Panc1 (cell line): ENCODE data around the gene TNRC6C. TPM values are rescaled to one million over a fixed set of nuclear protein-coding genes. Genes with fewer than 3 reads are reported as not detected.

Experiments used
- ATAC-seq: fragments of 200-7000 bp; cut with Tn5 transposase; 2 replicates; pipeline ENCODE4 v1.9.1; 2020; ENCODE audit warnings: mild to moderate bottlenecking, moderate library complexity
- BruUV-seq: library from RNA; stranded (reverse); fragments of 400-500 nt; replicated peaks from 2 replicates; lab custom pipeline; 2021; lab: Mats Ljungman, UMichigan
- CTCF ChIA-PET: fragments of 300-600 bp; sonication (Branson Sonifier 250); formaldehyde crosslinking; loops from one replicate; lab custom pipeline; 2022; ENCODE audit warnings: antibody characterized with exemption; lab: Charles Lee
- POLR2A ChIA-PET: fragments of 300-600 bp; sonication (Branson Sonifier 250); formaldehyde crosslinking; loops from one replicate; lab custom pipeline; 2022; ENCODE audit warnings: antibody characterized with exemption; lab: Charles Lee
- DNase-seq: peaks from one replicate; pipeline ENCODE4 v3.0.0-alpha.2; 2010; ENCODE audit warnings: low read depth, low spot score
- H3K27ac ChIP-seq: 2 replicates; pipeline ENCODE4 v1.5.1; 2011; ENCODE audit warnings: mild to moderate bottlenecking, low read length, inconsistent platforms
- H3K27me3 ChIP-seq: fragments of 200-500 bp; sonication (Bioruptor generic); 2 replicates; pipeline ENCODE4 v1.6.0; 2014; ENCODE audit warnings: low read length, inconsistent platforms; ENCODE audit not compliant: control insufficient read depth, insufficient read depth
- H3K36me3 ChIP-seq: fragments of 200-500 bp; sonication (Bioruptor generic); 2 replicates; pipeline ENCODE4 v1.5.1; 2014; ENCODE audit warnings: inconsistent platforms, mild to moderate bottlenecking, low read length, moderate library complexity; ENCODE audit not compliant: control insufficient read depth, insufficient read depth
- H3K4me1 ChIP-seq: 2 replicates; pipeline ENCODE4 v1.5.1; 2011; ENCODE audit warnings: inconsistent platforms, mild to moderate bottlenecking, low read length, moderate library complexity; ENCODE audit not compliant: control insufficient read depth, insufficient read depth
- H3K4me3 ChIP-seq, 2 experiments: 2 replicates each; pipeline ENCODE4 v1.5.1; 2011 to 2012; ENCODE audit warnings: low read depth in 2 of 2, low read length in 2 of 2, mild to moderate bottlenecking in 2 of 2, inconsistent platforms in 1 of 2, moderate library complexity in 1 of 2
- H3K9me3 ChIP-seq: fragments of 200-500 bp; sonication (Bioruptor generic); 2 replicates; pipeline ENCODE4 v1.5.1; 2014; ENCODE audit warnings: low read depth, mild to moderate bottlenecking, inconsistent platforms, low read length, moderate library complexity; ENCODE audit not compliant: control insufficient read depth, insufficient read depth
- CTCF ChIP-seq: fragments of 450-650 bp; IDR thresholded peaks from 2 replicates; pipeline ENCODE4 v1.5.1; 2017; ENCODE audit warnings: mild to moderate bottlenecking
- POLR2AphosphoS5 ChIP-seq: IDR thresholded peaks from 2 replicates; pipeline ENCODE4 v1.6.1; 2012; ENCODE audit warnings: mild to moderate bottlenecking, low read depth, low read length, moderate library complexity
- REST ChIP-seq, 2 experiments: IDR thresholded peaks; 2 replicates each; pipeline ENCODE4 v1.6.1; 2011 to 2012; ENCODE audit warnings: low read depth in 2 of 2, control low read depth in 1 of 2, low read length in 1 of 2, mild to moderate bottlenecking in 1 of 2, moderate library complexity in 1 of 2; ENCODE audit not compliant: insufficient read depth in 1 of 2
- SIN3A ChIP-seq: IDR thresholded peaks from 2 replicates; pipeline ENCODE4 v1.6.1; 2012; ENCODE audit warnings: low read depth, mild to moderate bottlenecking, low read length, moderate library complexity, borderline replicate concordance; ENCODE audit not compliant: insufficient read depth
- TCF7L2 ChIP-seq: IDR thresholded peaks from 2 replicates; pipeline ENCODE4 v1.6.1; 2011; ENCODE audit warnings: mild to moderate bottlenecking, low read depth, low read length, inconsistent platforms
- in situ Hi-C: cut with HindIII; loops from 2 replicates; pipeline ENCODE4 v1.10.0; 2016; ENCODE audit warnings: low sequenced_read_pairs, low pct_unique_long_range_greater_than_20kb
- intact Hi-C: fragments of 100-400 bp; cut with micrococcal nuclease; formaldehyde crosslinking; loops from one replicate; pipeline ENCODE4 v1.10.0; 2022; ENCODE audit not compliant: unreplicated experiment
- total RNA-seq: library from RNA; stranded (reverse); gene quantifications from one replicate; pipeline ENCODE4 v1.2.1, GENCODE V29; 2021; ENCODE audit not compliant: unreplicated experiment

The TNRC6C gene
- total RNA-seq, 1 experiment from 2014 or later: 10.1 TPM

GRCh38 chr17:77936881-77937280, 21.6 kb upstream of the TNRC6C start:
- in situ Hi-C loops (no loop called here), intact Hi-C loops (no loop called here)
- DNase-seq (no peak), ATAC-seq (no peak)
- H3K27ac ChIP-seq: no peak overlapping the region
- CTCF ChIA-PET: no interaction called here
- H3K9me3 ChIP-seq: no peaks in the 10 kb centered on the region
- H3K36me3 ChIP-seq: no peaks in the 10 kb centered on the region
- no TSS peak for BruUV-seq
- POLR2A ChIA-PET: no interaction called here
- H3K4me3 ChIP-seq: no peak overlapping the region
- TF ChIP-seq TCF7L2 (no peak), SIN3A (no peak), POLR2AphosphoS5 (no peak), CTCF (no peak), REST (IDR thresholded peaks at IDR 0.05; ENCODE audit: insufficient read depth in 1 of 2, low read depth in 2 of 2, low read length in 1 of 2) (no peak)
- peaks cover 15% of the 10 kb centered on the region for H3K27me3 ChIP-seq
- no peaks in the 10 kb centered on the region for H3K4me1 ChIP-seq

- ChIA-PET POLR2A (interaction anchor here (0.6 kb wide), 1 partner anchor 17 kb away, joined by 5 read pairs; the partner anchor contains the start of gene TNRC6C), CTCF (interaction anchor here (0.7 kb wide), 1 partner anchor 1107 kb away, joined by 3 read pairs; no protein-coding TSS in a partner anchor)
- DNase-seq (no peak), ATAC-seq (no peak)
- TF ChIP-seq REST (IDR thresholded peaks at IDR 0.05; ENCODE audit: insufficient read depth in 1 of 2, low read depth in 2 of 2, low read length in 1 of 2) (no peak), CTCF (no peak), SIN3A (no peak), TCF7L2 (no peak), POLR2AphosphoS5 (no peak)
- no peaks in the 10 kb centered on the region for H3K4me1 ChIP-seq
- no peak overlapping the region for H3K4me3 ChIP-seq
- no peaks in the 10 kb centered on the region for H3K36me3 ChIP-seq
- no peaks in the 10 kb centered on the region for H3K9me3 ChIP-seq
- no TSS peak for BruUV-seq
- H3K27ac ChIP-seq: no peak overlapping the region
- H3K27me3 ChIP-seq: peaks cover 9% of the 10 kb centered on the region; the same call in 1 of the 2 replicates
- in situ Hi-C loops: no loop called here
- intact Hi-C loops: no loop called here
Measured at GRCh38 chr17:77941004-77941403, 17.5 kb upstream of the TNRC6C start.
